H4 (cell line): ENCODE measurements around the gene IGSF9. TPM values are rescaled to one million over a fixed set of nuclear protein-coding genes. Genes with fewer than 3 reads are reported as not detected.

Experiments used
- DNase-seq: peaks from one replicate; pipeline ENCODE4 v3.0.0-alpha.2; 2015; ENCODE audit warnings: low spot score
- total RNA-seq: library from RNA; depleted of rRNA; stranded (reverse); fragments of >200 nt; shearing (Covaris generic); gene quantifications from 2 replicates; pipeline ENCODE4 v1.2.3, GENCODE V29; 2014

IGSF9 gene
- total RNA-seq, 1 experiment from 2014 or later = 0.52 TPM

- DNase-seq = no peak
Measured at GRCh38 chr1:159933347-159933746, 12.1 kb downstream of the IGSF9 start.

- DNase-seq = no peak
Measured at GRCh38 chr1:159932296-159933285, 12.8 kb downstream of the IGSF9 start.

GRCh38 chr1:159931795-159932173 is 13.6 kb downstream of the IGSF9 start:
- no peak for DNase-seq

- no peak for DNase-seq
Measured at GRCh38 chr1:159931101-159931794, 14.2 kb downstream of the IGSF9 start.

GRCh38 chr1:159930634-159931033 is 14.8 kb downstream of the IGSF9 start:
- no peak for DNase-seq

- DNase-seq = no peak
Measured at GRCh38 chr1:159930216-159930615, 15.2 kb downstream of the IGSF9 start.

- DNase-seq = no peak
Measured at GRCh38 chr1:159929155-159930051, 16.0 kb downstream of the IGSF9 start.

- DNase-seq = no peak
Measured at GRCh38 chr1:159928491-159929050, 16.8 kb downstream of the IGSF9 start.

- no peak for DNase-seq
Measured at GRCh38 chr1:159927849-159928431, 17.5 kb downstream of the IGSF9 start.

- no peak for DNase-seq
Measured at GRCh38 chr1:159927211-159927848, 18.1 kb downstream of the IGSF9 start.

- DNase-seq = no peak
Measured at GRCh38 chr1:159925719-159926078, 19.7 kb downstream of the IGSF9 start.

- peak; percentile 84 for DNase-seq
Measured at GRCh38 chr1:159924791-159925718, 20.4 kb downstream of the IGSF9 start, which contains the start of gene TAGLN2. TAGLN2 (minus strand) TSS chr1:159925507; CDS start chr1:159920509, 4,998 bp downstream.

GRCh38 chr1:159924025-159924790 is 21.2 kb downstream of the IGSF9 start:
- peak; percentile 82 for DNase-seq

GRCh38 chr1:159923203-159924024 is 22.0 kb downstream of the IGSF9 start:
- DNase-seq = peak; percentile 88

GRCh38 chr1:159922511-159923202 is 22.8 kb downstream of the IGSF9 start:
- DNase-seq = no peak

- DNase-seq = no peak
Measured at GRCh38 chr1:159921700-159922504, 23.5 kb downstream of the IGSF9 start.
